BLaER1 (cell line): ENCODE data around the gene SERPINB6.
"Not testable (repeated sequence)": the region's sequence is repeated elsewhere in the genome, so short reads cannot be mapped to it uniquely, and the experiment has no call there.

Experiments used
- H3K27ac ChIP-seq: shearing (Covaris generic); formaldehyde crosslinking; 2 replicates; pipeline ENCODE4 v1.8.1; 2022
- H3K27me3 ChIP-seq: shearing (Covaris generic); formaldehyde crosslinking; 2 replicates; pipeline ENCODE4 v1.8.1; 2022
- H3K36me3 ChIP-seq: shearing (Covaris generic); formaldehyde crosslinking; 2 replicates; pipeline ENCODE4 v1.8.1; 2022
- H3K4me1 ChIP-seq: shearing (Covaris generic); formaldehyde crosslinking; 2 replicates; pipeline ENCODE4 v1.8.1; 2022
- H3K4me2 ChIP-seq: shearing (Covaris generic); formaldehyde crosslinking; 2 replicates; pipeline ENCODE4 v1.8.1; 2022
- H3K4me3 ChIP-seq: shearing (Covaris generic); formaldehyde crosslinking; 2 replicates; pipeline ENCODE4 v1.8.1; 2022
- H3K9ac ChIP-seq: shearing (Covaris generic); formaldehyde crosslinking; 2 replicates; pipeline ENCODE4 v1.8.1; 2022
- H3K9me3 ChIP-seq: shearing (Covaris generic); formaldehyde crosslinking; 2 replicates; pipeline ENCODE4 v1.8.1; 2022
- H4K20me1 ChIP-seq: shearing (Covaris generic); formaldehyde crosslinking; 2 replicates; pipeline ENCODE4 v1.8.1; 2022
- Cebpa-rat ChIP-seq: shearing (Covaris generic); IDR thresholded peaks from 2 replicates; pipeline ENCODE4 v1.8.1; 2022

Gene SERPINB6

GRCh38 chr6:3001146-3001772 is 29.9 kb upstream of the SERPINB6 start:
- H3K4me1 ChIP-seq = peaks cover 28% of the 10 kb centered on the region
- H3K4me3 ChIP-seq = no peak overlapping the region
- no peak overlapping the region for H3K9ac ChIP-seq
- H4K20me1 ChIP-seq = no peaks in the 10 kb centered on the region
- TF ChIP-seq Cebpa-rat = no peak
- peaks cover 23% of the 10 kb centered on the region for H3K36me3 ChIP-seq
- H3K9me3 ChIP-seq = no peaks in the 10 kb centered on the region
- H3K27me3 ChIP-seq = no peaks in the 10 kb centered on the region
- no peak overlapping the region for H3K27ac ChIP-seq
- H3K4me2 ChIP-seq = no peak overlapping the region

DNA sequence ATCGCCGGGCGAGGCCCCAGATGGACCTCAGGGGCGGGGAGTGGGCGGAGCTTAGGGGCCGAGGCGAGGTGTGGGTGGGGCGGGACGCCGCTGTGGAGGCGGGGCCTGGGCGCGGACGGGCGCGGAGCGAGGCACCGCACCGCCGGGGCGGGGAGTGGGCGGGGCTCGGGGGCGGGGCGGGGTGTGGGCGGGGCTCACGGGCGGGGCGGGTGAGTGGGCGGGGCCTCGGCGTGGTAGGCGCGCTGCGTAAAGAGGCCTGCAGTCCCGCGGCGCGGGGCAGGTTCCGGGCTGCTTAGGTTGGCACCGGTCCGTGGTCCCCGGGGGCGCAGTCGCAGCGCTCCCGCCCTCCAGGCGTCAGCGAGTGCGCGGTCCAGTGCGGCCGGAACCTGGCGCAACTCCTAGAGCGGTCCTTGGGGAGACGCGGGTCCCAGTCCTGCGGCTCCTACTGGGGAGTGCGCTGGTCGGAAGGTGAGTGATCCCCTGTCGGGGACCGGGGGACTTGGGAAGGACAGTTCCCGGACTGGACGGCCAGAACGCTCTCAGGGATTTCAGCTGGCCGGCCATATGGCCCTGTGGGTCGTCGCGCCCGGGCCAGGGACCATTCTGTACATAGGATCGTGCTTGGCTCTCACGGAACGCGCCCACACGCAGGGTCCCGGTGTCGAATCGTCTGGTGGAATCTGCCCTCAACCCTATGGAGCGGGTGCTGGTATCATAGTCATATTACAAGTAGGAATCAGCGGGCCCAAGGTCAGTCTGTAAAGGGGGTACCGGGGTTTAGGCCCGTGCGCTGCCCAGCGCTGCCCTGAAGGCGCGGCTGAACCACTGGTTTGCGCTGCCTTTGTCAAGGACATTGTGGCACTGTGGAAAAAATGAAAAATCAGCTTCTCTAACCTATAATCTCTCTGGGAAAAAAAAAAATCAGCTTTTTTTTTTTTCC is 28.5 kb upstream of the SERPINB6 start, which contains the start of gene NQO2:
NQO2 (plus strand) TSS at position 277 of the 940 bp plus-strand sequence. CDS start 6,659 bp downstream, outside the sequence.
- peak within 1 kb of the TSS; percentile 77 for H3K9ac ChIP-seq
- peaks cover 31% of the 10 kb centered on the region for H3K4me1 ChIP-seq
- no peak for TF ChIP-seq Cebpa-rat
- H3K36me3 ChIP-seq = peaks cover 10% of the 10 kb centered on the region
- peak within 1 kb of the TSS; percentile 99 for H3K4me2 ChIP-seq
- peak within 1 kb of the TSS; percentile 82 for H3K4me3 ChIP-seq
- no peaks in the 10 kb centered on the region for H4K20me1 ChIP-seq
- H3K27ac ChIP-seq = peak within 1 kb of the TSS; percentile 75
- no peaks in the 10 kb centered on the region for H3K27me3 ChIP-seq
- no peaks in the 10 kb centered on the region for H3K9me3 ChIP-seq

DNA sequence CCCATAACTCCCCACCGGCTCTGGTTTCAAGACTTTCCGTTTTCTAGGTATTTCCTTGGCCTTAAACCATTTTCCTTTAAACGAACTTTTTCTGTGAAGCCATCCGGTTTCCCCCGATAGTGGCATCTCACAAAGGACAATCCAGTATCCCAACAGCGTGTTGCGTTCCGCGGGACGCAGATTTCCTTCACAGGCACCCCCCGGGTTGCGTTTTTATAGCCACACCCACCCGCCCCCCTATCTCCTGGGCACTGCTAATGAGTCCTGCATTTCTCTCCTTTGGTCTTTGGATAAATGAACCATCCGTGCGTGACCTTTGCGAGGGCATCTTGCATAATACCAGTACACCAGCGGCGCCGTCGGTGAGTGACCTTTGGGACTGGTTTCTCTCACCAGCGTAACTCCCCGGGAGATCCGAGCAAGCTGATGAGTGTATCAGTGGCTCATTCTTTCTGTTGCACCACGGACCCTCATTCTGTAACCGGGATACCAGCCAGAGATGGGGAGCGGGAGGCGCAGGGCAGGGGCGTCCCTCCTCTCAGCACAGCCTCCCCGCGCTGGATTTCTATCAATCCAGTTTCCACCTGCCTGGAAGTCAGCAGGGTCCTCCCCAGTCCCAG is 27.7 kb upstream of the SERPINB6 start:
- H3K27ac ChIP-seq = no peak overlapping the region

GRCh38 chr6:2998249-2998997 is 27.1 kb upstream of the SERPINB6 start:
- H3K27me3 ChIP-seq, H3K9me3 ChIP-seq, H4K20me1 ChIP-seq, H3K27ac ChIP-seq, H3K36me3 ChIP-seq: not testable (repeated sequence)
- peak overlapping the region; percentile 99 for H3K4me2 ChIP-seq
- H3K9ac ChIP-seq = peak overlapping the region; percentile 51; the same call in 1 of the 2 replicates
- H3K4me3 ChIP-seq = peak overlapping the region; percentile 82
- H3K4me1 ChIP-seq = peaks cover 31% of the 10 kb centered on the region

More for the DNA sequence above, 27.7 kb upstream of the SERPINB6 start:
- Histone ChIP-seq H3K9me3 (no peaks in the 10 kb centered on the region), H3K4me1 (peaks cover 31% of the 10 kb centered on the region), H3K4me3 (peak overlapping the region; percentile 82), H3K4me2 (peak overlapping the region; percentile 99), H3K9ac (peak overlapping the region; percentile 51; the same call in 1 of the 2 replicates), H4K20me1 (no peaks in the 10 kb centered on the region), H3K27me3 (no peaks in the 10 kb centered on the region), H3K36me3 (peaks cover 2% of the 10 kb centered on the region)
- 0 out of 2 replicates have a peak, but pooled peaks have one; percentile 23 for TF ChIP-seq Cebpa-rat

DNA sequence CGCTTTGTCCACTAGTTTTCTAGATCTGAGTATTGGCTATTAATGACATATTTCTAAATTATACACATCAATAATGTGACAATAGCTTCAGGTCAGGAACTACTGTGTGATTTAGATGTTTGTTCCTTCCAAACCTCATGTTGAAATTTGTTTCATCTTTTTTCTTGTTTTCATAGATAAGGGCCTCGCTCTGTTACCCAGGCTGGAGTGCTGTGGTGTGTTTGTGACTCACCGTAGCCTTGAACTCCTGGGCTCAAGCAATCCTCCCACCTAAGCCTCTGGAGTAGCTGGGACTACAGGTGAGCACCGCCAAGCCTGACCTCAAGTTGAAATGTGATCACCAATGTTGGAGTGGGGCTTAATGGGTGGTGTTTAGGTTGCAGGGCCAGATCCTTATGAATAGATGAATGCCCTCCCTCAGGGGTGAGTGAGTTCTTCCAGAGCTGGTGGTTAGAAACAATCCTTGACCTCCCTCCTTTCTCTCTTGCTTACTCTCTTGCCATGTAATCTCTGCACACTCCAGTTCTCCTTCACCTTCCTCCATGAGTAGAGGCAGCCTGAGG is 22.5 kb upstream of the SERPINB6 start:
- H3K27me3 ChIP-seq = peaks cover 19% of the 10 kb centered on the region
- H3K9me3 ChIP-seq = no peaks in the 10 kb centered on the region
- no peak overlapping the region for H3K9ac ChIP-seq
- no peak overlapping the region for H3K27ac ChIP-seq
- TF ChIP-seq Cebpa-rat = no peak
- H4K20me1 ChIP-seq = no peaks in the 10 kb centered on the region
- H3K4me2 ChIP-seq = no peak overlapping the region
- H3K36me3 ChIP-seq = no peaks in the 10 kb centered on the region
- peaks cover 27% of the 10 kb centered on the region for H3K4me1 ChIP-seq
- H3K4me3 ChIP-seq = no peak overlapping the region

GRCh38 chr6:2992330-2992979 is 21.1 kb upstream of the SERPINB6 start:
- Histone ChIP-seq H3K4me3 (no peak overlapping the region), H3K27me3 (peaks cover 19% of the 10 kb centered on the region), H3K27ac (no peak overlapping the region), H3K4me2 (no peak overlapping the region), H3K36me3 (no peaks in the 10 kb centered on the region), H3K9me3 (no peaks in the 10 kb centered on the region), H3K4me1 (peaks cover 32% of the 10 kb centered on the region), H4K20me1 (no peaks in the 10 kb centered on the region), H3K9ac (no peak overlapping the region)
- no peak for TF ChIP-seq Cebpa-rat

- Histone ChIP-seq H3K4me1 (peaks cover 25% of the 10 kb centered on the region), H3K27ac (no peak overlapping the region), H3K27me3 (peaks cover 19% of the 10 kb centered on the region), H3K4me2 (peak overlapping the region; percentile 90), H3K9ac (no peak overlapping the region), H4K20me1 (no peaks in the 10 kb centered on the region), H3K36me3 (no peaks in the 10 kb centered on the region), H3K9me3 (no peaks in the 10 kb centered on the region), H3K4me3 (peak overlapping the region; percentile 81)
- no peak for TF ChIP-seq Cebpa-rat
These were observed 19.7 kb upstream of the SERPINB6 start for GRCh38 chr6:2990932-2991506.

DNA sequence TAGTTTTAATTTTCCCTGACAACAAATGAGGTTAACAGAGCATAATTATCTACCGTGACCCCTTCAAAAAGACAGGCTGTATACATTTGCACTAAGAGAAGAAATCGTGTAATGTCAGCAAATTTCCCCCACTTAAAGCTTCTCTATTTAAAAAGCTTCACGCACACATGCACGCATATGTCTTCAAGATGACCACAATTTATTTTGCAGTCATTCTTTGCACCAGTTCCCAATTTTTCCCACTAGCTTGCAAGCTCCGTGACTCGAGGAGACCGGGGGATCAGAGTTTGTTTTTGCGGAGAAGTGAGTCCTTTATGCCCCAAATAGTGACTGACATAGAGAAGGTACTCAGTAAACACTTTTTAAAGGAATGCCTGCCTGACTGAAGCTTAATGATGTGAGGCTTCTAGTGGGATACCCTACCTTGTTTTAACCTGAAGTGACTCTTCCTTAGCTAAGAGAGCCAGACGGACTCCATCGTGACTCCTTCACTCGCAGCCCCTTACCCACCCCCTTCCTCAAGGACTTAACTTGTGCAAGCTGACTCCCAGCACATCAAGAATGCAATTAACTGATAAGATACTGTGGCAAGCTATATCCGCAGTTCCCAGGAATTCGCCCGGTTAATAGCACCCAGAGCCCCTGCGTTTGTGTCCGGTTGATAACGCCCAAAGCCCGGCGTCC is 19.0 kb upstream of the SERPINB6 start:
- TF ChIP-seq Cebpa-rat = no peak
- Histone ChIP-seq H3K9me3 (no peaks in the 10 kb centered on the region), H3K4me2 (peak overlapping the region; percentile 90), H3K27me3 (peaks cover 19% of the 10 kb centered on the region), H3K9ac (peak overlapping the region; percentile 83; the same call in 1 of the 2 replicates), H3K4me1 (peaks cover 24% of the 10 kb centered on the region), H3K36me3 (no peaks in the 10 kb centered on the region), H4K20me1 (no peaks in the 10 kb centered on the region), H3K4me3 (peak overlapping the region; percentile 81), H3K27ac (no peak overlapping the region)
